ENCODE data around the gene SH3PXD2B. TPM values are rescaled to one million over a fixed set of nuclear protein-coding genes. Genes with fewer than 3 reads are reported as not detected.
A peak's percentile ranks its signal among the peaks of the same experiment; 100 is the strongest.

Gene SH3PXD2B
- total and polyA plus RNA-seq, 2 of the 13 experiments (the other 11 are each of a cell fraction or from before 2014, with no cell fraction given), result 3.4 to 4.6 TPM

GRCh38 chr5:172414531-172415361, 39.6 kb downstream of the SH3PXD2B start (continued):
- TF ChIP-seq SKI (IDR thresholded peaks at IDR 0.05; ENCODE audit: partially characterized antibody), result peak; percentile 13
- no peak for TF ChIP-seq CENPT (CRISPR knock-in tag; IDR thresholded peaks at IDR 0.05; ENCODE audit: low read depth)
- TF ChIP-seq EP300 (IDR thresholded peaks at IDR 0.05; ENCODE audit: low read depth in 2 of 2, low read length in 2 of 2), result peak in 1 of 2 experiments; percentile 69; a peak in 2 of 4 replicates
- TF ChIP-seq EP300 (CRISPR knock-in tag; IDR thresholded peaks at IDR 0.05; ENCODE audit: borderline replicate concordance), result no peak
- peak; percentile 41; the same call in 1 of the 2 replicates for TF ChIP-seq NFYB (CRISPR knock-in tag; IDR thresholded peaks at IDR 0.05)
- peak; percentile 24 for TF ChIP-seq XRCC5 (optimal IDR thresholded peaks at IDR 0.05; ENCODE audit: low read length)
- no peak for TF ChIP-seq MAZ (IDR thresholded peaks at IDR 0.05; ENCODE audit: borderline replicate concordance, low read depth, low read length)
- TF ChIP-seq MAZ (CRISPR knock-in tag; IDR thresholded peaks at IDR 0.05; ENCODE audit: low read depth), result 0 out of 2 replicates have a peak, but pooled peaks have one; percentile 54
- TF ChIP-seq ZBTB46 (CRISPR knock-in tag; IDR thresholded peaks at IDR 0.05; ENCODE audit: borderline replicate concordance), result peak; percentile 68; the same call in 1 of the 2 replicates
- no peak for TF ChIP-seq RFXAP (CRISPR knock-in tag; IDR thresholded peaks at IDR 0.05; ENCODE audit: borderline replicate concordance)
- peak in 1 of 2 experiments; percentile 83; a peak in 2 of 4 replicates for TF ChIP-seq KLF16 (CRISPR knock-in tag; IDR thresholded peaks at IDR 0.05)
- TF ChIP-seq ZNF652 (CRISPR knock-in tag; IDR thresholded peaks at IDR 0.05; ENCODE audit: borderline replicate concordance, low read depth), result peak; percentile 53; the same call in 1 of the 2 replicates
- TF ChIP-seq GMEB2 (CRISPR knock-in tag; IDR thresholded peaks at IDR 0.05; ENCODE audit: low read depth), result 0 out of 2 replicates have a peak, but pooled peaks have one; percentile 20
- TF ChIP-seq CREM (IDR thresholded peaks at IDR 0.05), result peak; percentile 64; the same call in 1 of the 2 replicates
- no peak for TF ChIP-seq CREM (CRISPR knock-in tag; IDR thresholded peaks at IDR 0.05)
- TF ChIP-seq POLR2AphosphoS5 (IDR thresholded peaks at IDR 0.05; ENCODE audit: low read depth, low read length), result peak; percentile 34; the same call in 1 of the 2 replicates
- peak; percentile 90 for TF ChIP-seq IKZF5 (CRISPR knock-in tag; IDR thresholded peaks at IDR 0.05)
- peak; percentile 42; the same call in 1 of the 2 replicates for TF ChIP-seq AHDC1 (CRISPR knock-in tag; IDR thresholded peaks at IDR 0.05; ENCODE audit: borderline replicate concordance)
